ENCODE measurements around the gene CCDC137.

DNA sequence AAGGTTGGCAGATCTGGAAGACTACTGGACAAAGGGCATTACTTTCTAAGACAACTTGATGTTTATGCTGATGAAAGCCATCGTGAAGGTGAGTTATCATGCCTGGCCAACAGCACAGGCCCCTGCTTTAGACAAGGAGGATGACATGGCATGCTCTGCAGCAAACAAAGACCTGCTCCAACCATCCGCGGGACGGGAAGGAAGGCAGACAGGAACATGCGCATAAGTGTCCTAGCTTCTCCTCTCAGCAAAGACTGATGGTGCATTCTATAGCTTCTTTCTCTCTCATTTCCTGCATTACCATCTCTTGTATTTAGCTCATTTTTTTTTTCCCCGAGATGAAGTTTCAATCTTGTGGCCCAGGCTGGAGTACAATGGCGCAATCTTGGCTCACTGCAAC is 35.1 kb upstream of the CCDC137 start:
- TF ChIP-seq, protein P1, sequence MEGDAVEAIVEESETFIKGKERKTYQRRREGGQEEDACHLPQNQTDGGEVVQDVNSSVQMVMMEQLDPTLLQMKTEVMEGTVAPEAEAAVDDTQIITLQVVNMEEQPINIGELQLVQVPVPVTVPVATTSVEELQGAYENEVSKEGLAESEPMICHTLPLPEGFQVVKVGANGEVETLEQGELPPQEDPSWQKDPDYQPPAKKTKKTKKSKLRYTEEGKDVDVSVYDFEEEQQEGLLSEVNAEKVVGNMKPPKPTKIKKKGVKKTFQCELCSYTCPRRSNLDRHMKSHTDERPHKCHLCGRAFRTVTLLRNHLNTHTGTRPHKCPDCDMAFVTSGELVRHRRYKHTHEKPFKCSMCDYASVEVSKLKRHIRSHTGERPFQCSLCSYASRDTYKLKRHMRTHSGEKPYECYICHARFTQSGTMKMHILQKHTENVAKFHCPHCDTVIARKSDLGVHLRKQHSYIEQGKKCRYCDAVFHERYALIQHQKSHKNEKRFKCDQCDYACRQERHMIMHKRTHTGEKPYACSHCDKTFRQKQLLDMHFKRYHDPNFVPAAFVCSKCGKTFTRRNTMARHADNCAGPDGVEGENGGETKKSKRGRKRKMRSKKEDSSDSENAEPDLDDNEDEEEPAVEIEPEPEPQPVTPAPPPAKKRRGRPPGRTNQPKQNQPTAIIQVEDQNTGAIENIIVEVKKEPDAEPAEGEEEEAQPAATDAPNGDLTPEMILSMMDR (tag by site-specific recombination; IDR thresholded peaks at IDR 0.05) = no peak
- TF ChIP-seq, protein P2, sequence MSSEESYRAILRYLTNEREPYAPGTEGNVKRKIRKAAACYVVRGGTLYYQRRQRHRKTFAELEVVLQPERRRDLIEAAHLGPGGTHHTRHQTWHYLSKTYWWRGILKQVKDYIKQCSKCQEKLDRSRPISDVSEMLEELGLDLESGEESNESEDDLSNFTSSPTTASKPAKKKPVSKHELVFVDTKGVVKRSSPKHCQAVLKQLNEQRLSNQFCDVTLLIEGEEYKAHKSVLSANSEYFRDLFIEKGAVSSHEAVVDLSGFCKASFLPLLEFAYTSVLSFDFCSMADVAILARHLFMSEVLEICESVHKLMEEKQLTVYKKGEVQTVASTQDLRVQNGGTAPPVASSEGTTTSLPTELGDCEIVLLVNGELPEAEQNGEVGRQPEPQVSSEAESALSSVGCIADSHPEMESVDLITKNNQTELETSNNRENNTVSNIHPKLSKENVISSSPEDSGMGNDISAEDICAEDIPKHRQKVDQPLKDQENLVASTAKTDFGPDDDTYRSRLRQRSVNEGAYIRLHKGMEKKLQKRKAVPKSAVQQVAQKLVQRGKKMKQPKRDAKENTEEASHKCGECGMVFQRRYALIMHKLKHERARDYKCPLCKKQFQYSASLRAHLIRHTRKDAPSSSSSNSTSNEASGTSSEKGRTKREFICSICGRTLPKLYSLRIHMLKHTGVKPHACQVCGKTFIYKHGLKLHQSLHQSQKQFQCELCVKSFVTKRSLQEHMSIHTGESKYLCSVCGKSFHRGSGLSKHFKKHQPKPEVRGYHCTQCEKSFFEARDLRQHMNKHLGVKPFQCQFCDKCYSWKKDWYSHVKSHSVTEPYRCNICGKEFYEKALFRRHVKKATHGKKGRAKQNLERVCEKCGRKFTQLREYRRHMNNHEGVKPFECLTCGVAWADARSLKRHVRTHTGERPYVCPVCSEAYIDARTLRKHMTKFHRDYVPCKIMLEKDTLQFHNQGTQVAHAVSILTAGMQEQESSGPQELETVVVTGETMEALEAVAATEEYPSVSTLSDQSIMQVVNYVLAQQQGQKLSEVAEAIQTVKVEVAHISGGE (tag by site-specific recombination; conservative IDR thresholded peaks at IDR 0.05; ENCODE audit: low read depth) = no peak
- TF ChIP-seq, protein P3, sequence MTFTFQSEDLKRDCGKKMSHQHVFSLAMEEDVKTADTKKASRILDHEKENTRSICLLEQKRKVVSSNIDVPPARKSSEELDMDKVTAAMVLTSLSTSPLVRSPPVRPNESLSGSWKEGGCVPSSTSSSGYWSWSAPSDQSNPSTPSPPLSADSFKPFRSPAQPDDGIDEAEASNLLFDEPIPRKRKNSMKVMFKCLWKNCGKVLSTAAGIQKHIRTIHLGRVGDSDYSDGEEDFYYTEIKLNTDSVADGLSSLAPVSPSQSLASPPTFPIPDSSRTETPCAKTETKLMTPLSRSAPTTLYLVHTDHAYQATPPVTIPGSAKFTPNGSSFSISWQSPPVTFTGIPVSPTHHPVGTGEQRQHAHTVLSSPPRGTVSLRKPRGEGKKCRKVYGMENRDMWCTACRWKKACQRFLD (tag by site-specific recombination; IDR thresholded peaks at IDR 0.05) = no peak
- TF ChIP-seq ZNF133 (tag by site-specific recombination; IDR thresholded peaks at IDR 0.05) = no peak
- no peak for TF ChIP-seq ZNF830 (tag by site-specific recombination; IDR thresholded peaks at IDR 0.05; ENCODE audit: low read depth)
- TF ChIP-seq SCRT2 (tag by site-specific recombination; IDR thresholded peaks at IDR 0.05) = no peak
- TF ChIP-seq ZNF274 (IDR thresholded peaks at IDR 0.05; ENCODE audit: low read length) = no peak
- TF ChIP-seq ZNF274 (tag by site-specific recombination; IDR thresholded peaks at IDR 0.05; ENCODE audit: borderline replicate concordance) = no peak
- TF ChIP-seq, protein P4, sequence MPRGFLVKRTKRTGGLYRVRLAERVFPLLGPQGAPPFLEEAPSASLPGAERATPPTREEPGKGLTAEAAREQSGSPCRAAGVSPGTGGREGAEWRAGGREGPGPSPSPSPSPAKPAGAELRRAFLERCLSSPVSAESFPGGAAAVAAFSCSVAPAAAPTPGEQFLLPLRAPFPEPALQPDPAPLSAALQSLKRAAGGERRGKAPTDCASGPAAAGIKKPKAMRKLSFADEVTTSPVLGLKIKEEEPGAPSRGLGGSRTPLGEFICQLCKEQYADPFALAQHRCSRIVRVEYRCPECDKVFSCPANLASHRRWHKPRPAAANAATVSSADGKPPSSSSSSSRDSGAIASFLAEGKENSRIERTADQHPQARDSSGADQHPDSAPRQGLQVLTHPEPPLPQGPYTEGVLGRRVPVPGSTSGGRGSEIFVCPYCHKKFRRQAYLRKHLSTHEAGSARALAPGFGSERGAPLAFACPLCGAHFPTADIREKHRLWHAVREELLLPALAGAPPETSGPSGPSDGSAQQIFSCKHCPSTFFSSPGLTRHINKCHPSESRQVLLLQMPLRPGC (tag by site-specific recombination; IDR thresholded peaks at IDR 0.05) = no peak
- TF ChIP-seq, protein P5, sequence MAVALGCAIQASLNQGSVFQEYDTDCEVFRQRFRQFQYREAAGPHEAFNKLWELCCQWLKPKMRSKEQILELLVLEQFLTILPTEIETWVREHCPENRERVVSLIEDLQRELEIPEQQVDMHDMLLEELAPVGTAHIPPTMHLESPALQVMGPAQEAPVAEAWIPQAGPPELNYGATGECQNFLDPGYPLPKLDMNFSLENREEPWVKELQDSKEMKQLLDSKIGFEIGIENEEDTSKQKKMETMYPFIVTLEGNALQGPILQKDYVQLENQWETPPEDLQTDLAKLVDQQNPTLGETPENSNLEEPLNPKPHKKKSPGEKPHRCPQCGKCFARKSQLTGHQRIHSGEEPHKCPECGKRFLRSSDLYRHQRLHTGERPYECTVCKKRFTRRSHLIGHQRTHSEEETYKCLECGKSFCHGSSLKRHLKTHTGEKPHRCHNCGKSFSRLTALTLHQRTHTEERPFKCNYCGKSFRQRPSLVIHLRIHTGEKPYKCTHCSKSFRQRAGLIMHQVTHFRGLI (tag by site-specific recombination; IDR thresholded peaks at IDR 0.05) = no peak

All from HEK293 (cell line).